ENCODE results near the gene DCN. TPM values are rescaled to one million over a fixed set of nuclear protein-coding genes. Genes with fewer than 3 reads are reported as not detected.

The DCN gene, protein sequence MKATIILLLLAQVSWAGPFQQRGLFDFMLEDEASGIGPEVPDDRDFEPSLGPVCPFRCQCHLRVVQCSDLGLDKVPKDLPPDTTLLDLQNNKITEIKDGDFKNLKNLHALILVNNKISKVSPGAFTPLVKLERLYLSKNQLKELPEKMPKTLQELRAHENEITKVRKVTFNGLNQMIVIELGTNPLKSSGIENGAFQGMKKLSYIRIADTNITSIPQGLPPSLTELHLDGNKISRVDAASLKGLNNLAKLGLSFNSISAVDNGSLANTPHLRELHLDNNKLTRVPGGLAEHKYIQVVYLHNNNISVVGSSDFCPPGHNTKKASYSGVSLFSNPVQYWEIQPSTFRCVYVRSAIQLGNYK
- 8.8 and 47.1 TPM in 2 replicates for total RNA-seq

DNA sequence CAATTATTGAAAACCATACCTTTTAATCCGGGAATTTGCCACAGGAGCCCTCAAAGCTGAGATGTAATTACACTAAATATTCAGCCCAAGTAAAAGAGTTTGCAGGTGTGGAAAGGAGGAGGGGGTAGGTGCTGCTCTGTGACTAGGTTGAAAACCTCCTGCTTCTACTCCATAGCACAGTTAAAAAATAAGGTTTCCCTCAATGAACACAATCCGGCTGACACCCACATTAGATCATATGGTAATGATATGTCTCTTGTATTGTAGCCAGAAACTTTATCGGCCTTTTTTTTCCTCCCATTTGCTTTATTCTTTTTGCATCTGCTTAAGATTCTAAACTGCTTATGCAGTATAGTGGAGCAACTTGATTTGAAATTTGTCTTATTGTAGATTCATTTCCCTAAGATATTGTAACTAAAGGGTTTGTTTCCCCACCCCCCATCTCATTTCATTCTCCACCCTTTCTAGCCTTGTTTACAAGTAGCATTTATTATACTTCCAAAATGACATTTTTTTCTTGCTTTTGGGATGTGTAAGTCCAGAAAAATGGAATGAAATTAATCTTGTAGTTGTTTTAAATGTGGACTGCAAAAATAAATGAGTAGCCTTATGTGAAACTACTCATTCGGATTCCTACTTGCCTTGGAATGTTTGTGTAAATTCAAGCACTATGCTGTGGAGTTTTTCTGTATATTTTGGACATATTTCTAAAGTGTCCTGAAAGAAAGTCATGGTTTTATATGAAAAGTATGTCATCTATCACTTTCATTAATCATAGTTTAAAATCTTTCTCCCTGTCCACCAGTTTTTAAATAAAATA, at the start of gene DCN:
Gene DCN, minus strand, starts transcription at position 182 of the 820 bp plus-strand sequence. CDS start 4,265 bp downstream, outside the sequence.

DNA sequence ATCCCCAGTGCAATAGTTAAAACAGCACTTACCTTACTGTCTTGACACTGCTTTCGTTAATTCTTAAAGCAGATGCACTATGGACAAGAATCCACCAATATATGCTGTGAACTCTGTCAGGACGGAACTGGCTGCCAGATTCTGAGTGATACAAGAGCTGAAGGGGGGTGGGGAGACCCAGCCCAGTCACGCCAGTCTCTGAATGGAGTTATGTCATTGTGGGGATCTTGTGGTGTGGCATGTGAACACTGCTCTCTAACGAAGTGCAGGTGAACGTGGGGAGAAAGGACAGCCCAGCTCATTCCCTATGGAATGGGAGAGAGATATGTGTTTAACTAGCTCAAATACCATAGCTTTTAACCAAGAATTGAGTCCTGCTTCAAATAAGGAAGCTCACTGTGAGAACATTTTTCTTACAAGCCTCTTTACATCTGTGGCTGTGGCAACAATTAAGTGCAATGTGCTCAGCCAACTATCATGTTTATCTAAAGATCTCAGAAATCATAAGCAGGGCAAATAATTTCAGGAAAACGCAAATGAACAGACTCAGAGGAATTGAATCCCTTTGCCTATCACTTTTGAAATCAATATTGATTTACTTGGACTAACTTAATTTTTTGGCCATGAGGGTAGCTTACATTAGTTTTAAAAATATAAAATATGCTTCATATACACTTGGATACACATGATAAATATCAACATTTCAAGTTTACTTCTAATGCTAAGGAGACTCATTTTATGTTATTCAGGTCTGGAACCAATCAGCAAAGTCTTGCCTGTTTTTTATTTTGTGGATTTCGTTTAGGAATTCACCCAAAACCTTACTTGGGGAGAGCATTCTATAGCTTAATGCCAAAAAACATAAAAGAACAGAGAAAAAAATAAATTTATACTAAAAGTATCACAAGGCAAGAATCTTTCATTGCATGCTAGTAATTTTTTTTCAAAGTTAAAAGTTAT, 71.0 kb downstream of the DCN start, which contains the start of gene LUM:
Gene LUM, minus strand, starts transcription at position 129 of the 960 bp plus-strand sequence. CDS start 2,515 bp downstream, outside the sequence.

Other genes with a start within 250 kb of the DCN start
- not detected in 2 replicates for gene CCER1, start 227.6 kb downstream of the DCN start, total RNA-seq
- not detected in 2 replicates for gene EPYC, start 177.8 kb downstream of the DCN start, total RNA-seq
- gene KERA, start 124.8 kb downstream of the DCN start, total RNA-seq = not detected in 2 replicates
- 2.3 and 7.1 TPM in 2 replicates for gene LUM, start 71.3 kb downstream of the DCN start, total RNA-seq